HG03565 (cell line): ENCODE results near the gene SLC23A2.
"Not testable (repeated sequence)": the region's sequence is repeated elsewhere in the genome, so short reads cannot be mapped to it uniquely, and the experiment has no call there.

Experiments
- ATAC-seq: cut with Tn5 transposase; IDR thresholded peaks from one replicate; pipeline ENCODE4 v1.9.1; 2021; ENCODE audit warnings: mild to moderate bottlenecking, moderate library complexity; ENCODE audit not compliant: unreplicated experiment

SLC23A2 gene

DNA sequence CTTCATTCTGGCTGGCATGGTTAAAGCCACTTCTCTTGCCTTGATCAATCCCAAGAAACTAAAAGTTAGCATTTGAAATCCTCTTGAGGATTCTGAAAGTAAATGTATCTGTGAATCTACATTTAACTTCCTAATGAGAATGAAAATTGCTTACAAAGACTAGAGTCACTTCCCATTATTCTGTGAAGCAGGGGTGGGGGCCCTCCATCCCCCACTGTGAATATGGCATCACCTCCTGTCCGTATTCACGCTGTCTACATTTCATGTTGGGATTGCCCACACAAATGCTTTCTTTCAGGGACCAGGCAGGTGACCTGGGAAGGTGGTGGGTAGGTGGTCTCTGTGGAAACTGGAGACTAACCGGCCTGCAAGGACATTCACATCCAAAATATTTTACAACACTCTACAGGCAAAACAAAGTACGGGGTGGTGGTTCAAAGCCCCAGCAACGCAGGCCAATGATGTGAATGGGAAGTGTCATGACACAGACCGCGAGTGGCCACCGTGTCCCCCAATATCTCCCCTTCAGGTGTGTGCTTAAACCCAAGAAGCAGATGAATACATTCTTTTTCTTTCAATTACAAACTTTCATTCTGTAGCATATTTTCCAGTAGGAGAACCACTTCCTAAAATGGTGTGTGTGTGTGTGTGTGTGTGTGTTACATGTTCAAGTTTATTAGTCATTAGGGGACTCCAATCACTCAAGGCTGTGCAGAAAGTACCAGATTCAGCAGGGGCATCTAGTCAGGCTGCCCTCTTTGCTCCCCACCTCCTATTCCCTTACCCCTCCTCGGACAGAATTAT lies 147.4 kb downstream of the SLC23A2 start:
- ATAC-seq: no peak

DNA sequence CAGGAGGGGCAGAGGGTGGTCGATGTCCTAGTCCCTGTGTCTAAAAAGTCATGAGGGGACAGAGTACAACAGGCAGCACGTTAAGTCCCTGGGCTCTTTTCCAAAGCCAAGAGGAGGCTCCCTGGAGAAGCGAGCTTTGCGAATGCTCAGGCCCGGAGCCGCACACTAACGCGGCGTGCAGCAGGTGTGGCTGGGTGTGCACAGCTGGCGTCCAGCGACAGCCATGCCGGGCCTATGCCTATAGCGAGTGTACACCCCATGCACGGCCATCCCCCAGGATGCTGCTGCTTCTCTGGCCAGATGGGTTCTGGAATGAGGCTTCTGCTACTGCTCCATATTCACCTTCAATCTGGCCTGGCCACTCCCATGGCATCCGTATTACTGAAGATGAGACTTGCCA lies 148.3 kb downstream of the SLC23A2 start:
- no peak for ATAC-seq

DNA sequence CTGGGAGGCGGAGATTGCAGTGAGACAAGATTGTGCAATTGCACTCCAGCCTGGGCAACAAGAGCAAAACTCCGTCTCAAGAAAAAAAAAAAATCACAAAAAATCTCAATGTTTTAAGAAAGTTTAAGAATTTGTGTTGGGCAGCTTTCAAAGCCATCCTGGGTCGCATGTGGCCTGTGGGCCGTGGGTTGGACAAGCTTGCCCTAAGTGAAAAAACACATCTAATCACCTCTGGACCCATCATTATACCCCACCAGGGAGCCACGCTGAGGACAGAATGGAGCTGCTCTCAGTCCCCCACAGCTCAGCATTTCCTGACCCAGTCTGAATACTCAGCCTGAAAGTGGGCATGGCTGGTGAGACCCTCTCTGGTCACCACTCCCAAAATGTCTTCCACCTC lies 150.3 kb downstream of the SLC23A2 start:
- no peak for ATAC-seq

DNA sequence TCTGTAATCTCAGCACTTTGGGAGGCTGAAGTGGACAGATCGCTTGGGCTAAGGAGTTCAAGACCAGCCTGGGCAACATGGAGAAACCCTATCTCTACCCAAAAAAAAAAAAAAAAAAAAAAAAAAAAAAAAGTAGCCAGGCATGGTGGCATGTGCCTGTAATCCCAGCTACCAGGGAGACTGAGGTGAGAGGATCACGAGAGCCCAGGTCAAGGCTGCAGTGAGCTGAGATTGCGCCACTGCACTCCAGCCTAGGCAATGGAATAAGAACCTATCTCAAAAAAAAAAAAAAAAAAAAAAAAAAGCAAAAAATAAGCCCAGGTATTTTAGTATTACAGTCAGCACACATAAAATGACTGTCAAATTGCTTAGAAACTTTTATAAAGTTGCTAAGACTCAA lies 152.5 kb downstream of the SLC23A2 start:
- ATAC-seq: not testable (repeated sequence)

DNA sequence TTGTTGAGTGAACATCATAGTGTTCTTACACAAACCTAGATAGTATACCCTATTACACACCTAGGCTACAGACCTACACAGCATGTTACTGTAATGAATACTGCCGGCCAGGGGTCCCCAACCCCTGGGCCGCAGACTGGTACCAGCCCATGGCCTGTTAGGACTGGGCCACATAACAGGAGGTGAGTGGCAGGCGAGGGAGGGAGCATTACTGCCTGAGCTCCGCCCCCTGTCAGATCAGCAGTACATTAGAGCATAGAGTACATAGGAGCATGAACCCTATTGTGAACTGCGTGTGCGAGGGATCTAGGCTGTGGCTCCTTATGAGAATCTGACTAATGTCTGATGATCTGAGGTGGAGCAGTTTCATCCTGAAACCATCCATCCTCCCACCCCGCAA lies 153.3 kb downstream of the SLC23A2 start:
- ATAC-seq: no peak

DNA sequence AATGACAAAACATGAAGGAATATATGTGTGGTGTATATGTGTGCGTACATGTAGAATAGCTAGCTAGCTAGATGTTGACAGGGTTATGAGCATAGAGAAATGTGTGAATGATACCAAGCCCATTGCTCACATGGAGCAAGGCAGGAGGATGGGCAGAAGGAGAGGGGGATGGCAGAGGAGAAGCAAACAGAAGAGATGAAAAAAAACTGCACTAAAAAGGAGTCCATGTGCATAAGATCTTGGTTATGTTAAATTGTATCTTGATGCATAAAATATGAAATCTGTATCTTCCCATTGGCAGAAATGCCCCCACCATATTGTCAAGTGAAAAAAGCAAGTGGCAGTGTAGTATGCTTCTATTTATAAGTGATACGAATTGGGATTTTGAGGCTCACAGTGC lies 154.5 kb downstream of the SLC23A2 start:
- no peak for ATAC-seq

DNA sequence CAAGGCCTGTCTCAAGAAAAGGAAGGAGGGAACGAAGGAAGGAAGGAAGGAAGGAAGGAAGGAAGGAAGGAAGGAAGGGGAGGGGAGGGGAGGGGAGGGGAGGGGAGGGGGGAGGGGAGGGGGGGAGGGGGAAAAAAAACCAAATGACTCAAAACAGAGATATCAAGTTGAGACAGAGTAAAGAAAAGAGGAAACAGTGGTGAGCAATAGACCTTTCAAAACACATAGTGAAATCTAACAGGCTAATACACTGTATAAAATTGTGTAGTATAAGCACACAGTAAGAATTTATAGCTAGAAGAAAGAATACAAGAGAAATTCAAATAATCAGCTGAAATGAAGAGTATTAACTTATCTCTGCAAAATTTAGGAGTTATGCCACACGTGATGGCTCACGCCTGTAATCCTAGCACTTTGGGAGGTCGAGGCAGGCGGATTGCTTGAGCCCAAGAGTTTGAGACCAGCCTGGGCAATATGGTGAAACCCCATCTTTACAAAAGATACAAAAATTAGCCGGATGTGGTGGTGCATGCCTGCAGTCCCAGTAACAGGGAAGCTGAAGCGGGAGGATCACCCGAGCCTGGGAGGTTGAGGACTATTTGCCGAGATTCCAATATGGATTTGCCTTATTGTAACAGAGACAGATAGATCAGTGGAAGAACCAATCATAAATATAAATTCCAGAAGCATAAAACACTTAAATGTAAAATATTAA lies 156.4 kb downstream of the SLC23A2 start:
- ATAC-seq: no peak

DNA sequence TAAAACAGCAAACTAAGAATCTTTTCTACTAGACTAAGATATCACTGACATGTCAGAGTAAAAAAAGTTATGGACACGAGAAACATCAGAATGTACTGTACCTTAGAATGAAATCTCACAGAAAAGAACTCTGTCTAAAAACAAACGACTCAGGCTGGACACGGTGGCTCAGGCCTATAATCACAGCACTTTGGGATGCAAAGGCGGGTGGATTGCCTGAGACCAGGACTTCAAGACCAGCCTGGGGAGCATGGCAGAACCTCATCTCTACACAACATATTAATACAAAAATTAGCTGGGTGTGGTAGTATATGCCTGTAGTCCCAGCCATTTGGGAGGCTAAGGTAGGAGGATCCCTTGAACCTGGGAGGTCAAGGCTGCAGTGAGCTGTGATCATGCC lies 157.0 kb downstream of the SLC23A2 start:
- no peak for ATAC-seq

DNA sequence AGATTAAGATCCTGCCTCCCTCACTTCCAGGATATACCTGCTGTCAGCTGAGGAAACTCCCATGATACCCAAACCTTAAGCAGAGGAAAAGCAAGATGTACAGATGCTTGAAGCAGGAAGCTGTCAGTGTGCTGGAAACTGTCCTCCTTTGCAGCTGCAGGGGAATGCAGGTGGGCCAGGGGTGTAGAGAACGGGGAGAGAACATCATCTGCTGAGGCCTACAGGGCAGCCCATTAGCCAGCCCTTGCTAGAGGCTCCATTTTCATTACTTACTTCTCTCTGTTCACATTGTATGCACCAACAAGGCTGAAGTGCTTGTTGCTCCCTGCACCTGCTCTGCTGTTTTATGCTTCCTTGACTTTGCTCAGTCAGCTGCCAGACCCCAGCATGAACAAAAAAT lies 160.5 kb downstream of the SLC23A2 start:
- no peak for ATAC-seq

DNA sequence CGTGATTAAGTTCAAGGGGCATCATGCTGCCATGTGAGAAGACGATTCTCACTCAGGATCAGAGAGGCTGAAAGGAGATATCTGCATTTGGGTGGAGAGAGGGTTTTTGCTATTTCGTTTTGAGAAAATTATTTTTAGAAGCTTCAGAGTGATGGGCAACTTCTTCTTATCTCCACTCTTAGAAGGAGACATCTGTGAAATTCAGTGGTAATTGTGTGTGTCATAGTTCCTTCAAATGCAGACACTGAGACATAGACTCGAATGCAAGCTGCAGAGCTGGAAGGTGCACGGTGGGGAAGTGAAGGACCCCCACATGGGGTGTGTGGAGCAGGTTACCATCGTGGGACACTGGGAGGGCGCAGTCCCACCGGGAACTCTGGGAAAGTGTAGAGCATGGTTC lies 162.8 kb downstream of the SLC23A2 start:
- no peak for ATAC-seq

DNA sequence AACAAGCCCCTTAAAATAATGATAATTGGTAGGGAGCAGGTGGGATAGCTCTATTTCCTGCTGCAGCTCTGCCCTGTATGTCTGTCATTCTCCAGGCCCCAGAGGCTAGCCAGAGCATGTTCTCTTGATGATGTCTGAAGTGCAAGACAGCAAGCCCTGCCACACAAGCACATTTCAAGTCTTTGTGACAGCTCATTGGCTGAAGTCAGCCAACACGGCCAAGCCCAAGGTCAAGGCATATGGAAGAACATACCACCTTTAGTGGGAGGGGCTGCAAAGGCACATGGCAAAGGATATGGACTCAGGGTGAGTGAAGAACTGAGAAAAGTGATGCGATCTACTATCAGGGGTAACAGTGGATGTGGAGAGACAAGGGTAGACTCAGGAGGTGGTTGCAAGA lies 163.6 kb downstream of the SLC23A2 start:
- ATAC-seq: no peak

DNA sequence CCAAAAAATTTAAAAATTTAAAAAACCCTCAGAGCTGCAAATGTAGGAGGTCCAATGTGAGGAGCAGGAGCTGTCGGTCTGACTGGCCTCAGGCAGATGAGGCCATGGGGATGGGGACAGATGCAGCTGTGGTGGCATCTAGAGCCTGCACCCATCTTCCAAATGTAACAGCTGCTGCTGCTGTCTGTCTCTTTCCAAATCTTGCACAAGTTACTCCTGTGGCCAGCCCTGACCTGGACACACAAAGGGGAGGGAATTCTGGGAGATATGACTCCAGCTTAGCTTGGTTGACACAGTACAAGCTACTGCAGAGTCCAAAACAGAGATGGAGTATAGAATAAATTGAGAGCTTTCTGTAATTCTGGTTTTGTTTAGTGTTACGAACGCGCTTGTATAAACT lies 164.4 kb downstream of the SLC23A2 start:
- ATAC-seq: no peak

DNA sequence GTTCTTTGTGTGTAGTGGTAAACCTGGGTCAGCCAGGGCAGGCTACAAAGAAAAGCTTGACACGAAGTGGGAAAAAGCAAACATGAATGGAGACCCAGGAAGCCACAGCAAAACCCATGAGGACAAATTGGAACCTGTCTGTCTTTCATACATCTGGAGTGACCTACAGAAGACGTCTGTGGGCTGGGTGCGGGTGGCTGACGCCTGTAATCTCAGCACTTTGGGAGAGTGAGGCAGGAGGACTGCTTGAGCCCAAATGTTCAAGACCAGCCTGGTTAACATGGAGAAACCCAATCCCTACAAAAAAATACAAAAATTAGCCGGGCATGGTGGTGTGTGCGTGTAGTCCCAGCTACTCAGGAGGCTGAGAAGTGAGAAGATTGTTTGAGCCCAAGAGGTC lies 164.8 kb downstream of the SLC23A2 start:
- ATAC-seq: no peak

DNA sequence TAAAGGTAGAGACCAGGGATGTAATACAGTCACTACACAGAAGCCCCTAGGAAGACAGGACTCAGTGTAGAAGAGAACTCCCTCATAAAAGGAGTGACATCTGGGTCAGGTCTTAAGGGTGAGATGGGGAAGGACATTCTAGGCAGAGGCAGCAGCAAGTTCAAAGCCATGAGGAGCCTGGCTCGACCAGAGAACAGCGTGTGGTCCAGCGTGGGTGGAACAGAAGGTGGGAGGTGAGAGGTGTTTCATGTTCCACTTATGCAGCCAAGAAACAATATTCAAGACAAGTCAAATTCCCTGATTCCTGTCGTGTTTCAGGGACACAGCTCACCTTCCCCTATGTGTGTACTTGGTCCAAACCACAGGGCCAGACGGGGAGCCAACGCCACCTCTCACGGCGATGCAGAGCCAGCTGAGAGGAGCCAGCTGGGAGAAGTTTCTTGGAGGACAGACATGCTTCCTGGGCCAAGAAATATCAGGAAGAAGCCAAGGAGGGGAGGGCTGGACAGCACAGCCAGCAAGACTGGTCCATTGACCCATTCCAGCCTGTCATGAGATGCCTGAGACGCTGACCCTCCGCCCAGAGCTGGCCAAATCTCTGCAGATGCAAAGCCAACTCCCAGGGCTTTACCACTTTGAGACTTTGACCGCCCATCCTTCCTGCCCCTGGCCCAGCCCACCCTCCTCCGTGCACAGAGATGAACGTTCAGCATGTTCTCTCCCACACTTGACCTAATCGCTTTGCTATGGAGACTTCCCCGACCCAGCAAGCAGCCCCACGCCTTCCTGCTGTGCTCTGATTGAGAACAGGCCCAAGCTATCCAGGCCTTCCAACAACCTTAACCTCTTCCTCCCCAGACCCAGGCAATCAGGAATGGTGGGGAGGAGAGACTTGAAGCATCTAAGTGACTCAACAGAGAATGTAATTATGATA lies 165.8 kb downstream of the SLC23A2 start:
- no peak for ATAC-seq

DNA sequence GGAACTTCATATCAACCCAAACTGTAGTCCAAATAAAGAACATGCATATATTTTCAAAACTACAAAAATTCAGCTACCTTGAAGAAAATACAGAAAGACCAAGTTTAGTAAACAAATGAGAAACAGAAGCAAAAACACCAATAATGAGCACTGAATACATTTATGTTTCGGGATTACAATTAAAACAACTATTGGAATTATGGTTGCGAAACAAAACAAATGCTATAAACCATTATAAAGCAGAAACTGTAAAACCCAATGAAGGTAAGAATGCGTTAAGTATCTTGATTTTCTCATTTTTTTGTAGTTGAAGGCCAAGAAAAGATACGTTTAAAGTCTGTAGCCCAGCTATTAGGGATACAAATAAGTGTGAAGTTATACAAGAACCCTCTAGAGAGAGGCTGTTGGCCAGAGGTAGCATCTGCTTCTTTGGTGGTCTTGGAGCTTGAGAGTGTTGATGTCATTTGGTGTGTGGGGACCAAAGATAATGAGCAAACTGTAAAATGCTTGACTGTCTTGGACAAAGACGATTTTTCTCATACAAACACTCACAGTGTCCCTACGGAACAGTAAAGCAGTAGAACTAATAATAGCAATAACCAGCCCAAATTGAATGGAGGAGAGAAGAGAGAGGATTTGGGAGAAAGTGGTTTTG lies 168.1 kb downstream of the SLC23A2 start:
- ATAC-seq: no peak

DNA sequence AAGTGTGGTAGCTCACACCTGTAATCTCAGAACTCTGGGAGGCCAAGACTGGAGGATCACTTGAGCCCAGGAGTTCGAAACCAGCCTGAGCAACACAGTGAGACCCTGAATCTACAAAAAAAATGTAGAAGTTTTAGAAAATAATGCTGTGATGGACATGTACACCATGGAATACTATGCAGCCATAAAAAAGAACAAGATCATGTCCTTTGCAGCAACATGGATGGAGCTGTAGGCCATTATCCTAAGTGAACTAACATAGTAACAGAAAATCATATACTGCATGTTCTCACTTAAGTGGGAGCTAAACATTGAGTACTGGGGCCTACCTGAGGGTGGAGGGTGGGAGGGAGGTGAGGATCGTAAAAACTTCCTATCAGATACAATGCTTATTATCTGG lies 168.8 kb downstream of the SLC23A2 start:
- no peak for ATAC-seq

DNA sequence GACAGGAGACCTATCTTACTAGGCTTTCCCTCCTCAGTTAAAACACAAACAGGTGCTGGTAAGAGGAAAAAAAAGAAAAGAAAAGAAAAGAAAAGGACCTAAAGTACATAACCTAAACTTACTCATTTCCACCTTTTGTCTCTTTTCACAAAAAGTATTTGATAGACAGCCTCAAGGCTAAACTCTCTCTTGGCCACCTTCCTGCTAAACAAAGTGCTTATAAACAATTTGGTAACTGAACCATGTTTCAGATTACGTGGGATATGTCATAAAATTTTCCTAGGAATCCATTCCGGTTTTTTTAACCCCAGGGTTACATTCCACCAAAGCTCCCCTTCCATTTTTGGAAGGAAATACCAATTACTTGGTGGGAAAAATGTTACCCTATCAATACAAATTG lies 170.6 kb downstream of the SLC23A2 start:
- ATAC-seq: no peak

DNA sequence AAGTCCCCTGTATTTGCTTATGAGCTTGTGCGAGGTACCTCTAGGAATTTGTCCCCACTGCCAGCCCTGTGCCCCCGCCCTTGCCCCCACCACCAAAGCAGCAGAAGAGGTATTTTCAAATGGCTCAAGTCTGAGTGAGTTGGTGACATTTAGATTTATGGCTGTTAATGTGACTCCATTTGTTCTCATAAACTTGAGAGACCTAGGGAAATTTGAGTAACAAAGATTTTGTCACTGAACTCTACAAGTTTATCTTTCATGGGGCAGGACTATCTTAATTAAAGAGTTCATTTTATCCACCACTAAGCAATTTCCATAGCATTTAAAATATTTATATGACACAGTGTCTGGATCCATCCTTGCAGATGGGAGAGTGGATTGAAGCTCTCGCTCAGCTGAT lies 171.1 kb downstream of the SLC23A2 start:
- ATAC-seq: no peak

DNA sequence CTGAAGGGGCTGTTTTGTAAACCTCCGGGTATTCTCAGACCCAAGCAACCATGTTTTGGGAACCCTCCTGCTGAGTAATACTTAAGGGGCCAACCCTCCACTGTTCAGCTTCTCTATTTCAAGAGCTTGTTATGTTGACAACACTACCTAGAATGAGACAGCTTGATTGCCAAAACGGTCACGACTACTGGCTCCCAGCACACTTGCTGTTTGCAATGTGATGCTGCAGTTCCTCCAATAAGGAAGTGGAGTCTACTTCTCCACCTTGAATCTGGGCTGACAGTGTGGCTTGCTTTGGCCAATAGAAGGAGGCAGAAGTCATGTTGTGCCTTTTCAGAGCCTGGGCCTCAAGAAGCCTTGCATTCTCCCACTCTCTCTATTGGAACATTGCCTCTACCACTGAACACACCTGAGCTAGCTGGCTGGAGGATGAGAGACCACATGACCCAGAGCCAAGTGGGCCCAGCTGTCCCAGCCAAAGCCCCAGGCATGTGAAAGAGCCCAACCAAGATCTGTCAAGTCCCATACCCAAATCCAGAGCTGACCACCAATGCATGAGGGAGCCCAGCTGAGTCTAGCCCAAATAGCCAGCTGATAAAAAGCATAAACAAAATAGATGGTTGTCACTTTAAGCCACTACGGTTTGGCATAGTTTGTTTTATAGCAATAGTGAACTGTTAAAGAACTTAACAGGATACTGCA lies 171.6 kb downstream of the SLC23A2 start:
- no peak for ATAC-seq

DNA sequence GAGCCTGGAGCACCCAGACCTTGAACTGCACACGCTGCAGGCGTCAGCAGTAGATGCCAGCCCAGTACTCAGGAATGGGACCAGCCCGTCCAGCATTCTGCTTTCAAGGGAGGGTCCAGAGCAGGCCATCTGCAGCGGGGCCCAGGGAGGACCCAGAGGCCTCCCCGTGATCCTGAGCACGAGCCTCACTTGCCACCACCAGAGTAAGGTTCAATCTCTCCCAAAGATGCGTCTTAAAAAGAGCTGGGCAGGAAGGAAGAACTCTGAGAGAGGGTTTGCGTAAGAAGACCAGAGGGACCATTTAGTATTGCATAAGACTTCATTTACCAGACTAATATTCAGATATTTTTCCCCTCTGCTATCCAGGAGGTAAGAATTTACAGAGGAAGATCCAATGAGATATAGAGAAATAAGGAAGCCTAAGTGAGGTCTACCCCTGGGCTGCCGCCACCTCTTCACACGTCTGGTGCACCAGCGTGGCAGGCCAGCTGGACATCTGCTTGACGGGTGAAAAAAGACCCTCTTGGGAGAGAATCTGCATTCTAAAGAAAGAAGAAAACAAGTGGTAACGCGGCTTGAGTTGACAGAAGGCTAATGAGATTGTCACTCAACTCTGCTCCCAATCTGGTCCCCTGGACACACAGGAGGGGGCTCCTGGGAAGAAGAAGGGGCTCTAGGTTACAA lies 172.3 kb downstream of the SLC23A2 start:
- no peak for ATAC-seq
